ENCODE data around the gene ADA. TPM values are rescaled to one million over a fixed set of nuclear protein-coding genes. Genes with fewer than 3 reads are reported as not detected.
A peak's percentile ranks its signal among the peaks of the same experiment; 100 is the strongest.
"Not testable (repeated sequence)": the region's sequence is repeated elsewhere in the genome, so short reads cannot be mapped to it uniquely, and the experiment has no call there.

The ADA gene
- total RNA-seq, 2 experiments from 2014 or later, result 90.4 to 98.8 TPM

DNA sequence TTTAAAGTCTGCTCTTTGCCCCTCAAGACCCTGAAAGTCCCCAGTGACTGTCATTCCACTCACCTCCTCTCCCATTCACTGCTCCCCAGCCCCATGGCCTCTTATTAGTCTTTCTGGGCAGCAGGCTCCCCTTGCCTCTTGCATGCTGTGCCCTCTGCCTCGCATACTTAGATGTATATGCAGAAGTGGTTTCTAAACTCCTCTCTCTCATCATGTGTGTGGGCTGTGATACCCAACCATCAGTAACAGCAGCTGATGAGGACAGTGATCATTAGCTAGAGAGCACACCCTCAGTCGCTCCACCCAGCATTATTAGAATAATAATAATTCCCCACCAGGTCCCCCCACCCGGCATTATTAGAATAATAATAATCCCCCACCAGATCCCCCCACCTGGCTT, 54.6 kb downstream of the ADA start:
- no peak for DNase-seq
- Mint-ChIP-seq H3K36me3 (peaks cover 2% of the 10 kb centered on the region), H3K27ac (no peak overlapping the region), H3K4me3 (no peak overlapping the region), H3K4me1 (peaks cover 30% of the 10 kb centered on the region), H3K27me3 (no peaks in the 10 kb centered on the region), H3K9me3 (no peaks in the 10 kb centered on the region)
- POLR2A ChIA-PET, result no interaction called here
- ATAC-seq (ENCODE audit: low read depth), result no peak

DNA sequence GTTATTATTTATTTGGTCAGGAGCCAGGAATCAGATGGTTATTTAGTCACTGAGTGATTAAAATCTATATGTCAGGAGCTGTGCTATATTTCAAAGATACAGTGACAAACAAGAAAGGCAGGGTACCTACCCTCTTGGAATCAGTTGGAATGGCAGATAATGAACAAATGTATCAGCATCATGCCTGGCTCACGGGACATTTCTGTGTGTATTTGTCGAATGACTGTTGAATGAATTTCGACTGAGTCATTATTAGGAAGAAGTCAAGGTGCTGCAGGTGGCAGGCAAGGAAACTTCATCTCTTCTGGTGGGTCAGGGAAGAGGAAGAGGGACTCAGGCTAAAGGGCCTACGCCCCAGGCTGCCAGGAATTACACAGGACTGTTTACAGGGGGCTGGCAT, 55.5 kb downstream of the ADA start:
- POLR2A ChIA-PET, result no interaction called here
- DNase-seq, result no peak
- Mint-ChIP-seq H3K4me1 (peaks cover 26% of the 10 kb centered on the region), H3K9me3 (no peaks in the 10 kb centered on the region), H3K27ac (no peak overlapping the region), H3K27me3 (no peaks in the 10 kb centered on the region), H3K36me3 (peaks cover 2% of the 10 kb centered on the region), H3K4me3 (no peak overlapping the region)
- ATAC-seq (ENCODE audit: low read depth), result no peak

DNA sequence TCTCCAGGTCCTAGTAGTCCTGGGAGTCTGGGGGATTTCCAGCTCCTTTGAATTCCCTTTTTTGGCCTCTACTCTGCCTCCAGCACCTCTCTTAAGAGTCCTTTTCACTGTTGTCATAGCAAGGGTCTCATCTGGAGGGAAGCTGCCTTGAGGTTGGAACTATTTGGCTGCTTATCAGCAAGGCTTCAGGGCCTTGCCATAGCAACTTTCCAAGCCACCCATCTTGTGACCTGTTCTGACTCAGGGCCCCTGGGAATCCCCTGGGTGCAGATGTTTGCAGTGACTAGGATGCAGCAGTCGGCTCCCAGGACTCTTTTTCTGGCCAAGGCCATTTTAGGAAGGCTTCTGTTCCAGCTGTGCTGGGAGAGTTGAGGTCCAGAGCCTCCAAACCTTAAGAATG, 56.8 kb downstream of the ADA start:
- POLR2A ChIA-PET, result no interaction called here
- ATAC-seq (ENCODE audit: low read depth), result no peak
- no peaks in the 10 kb centered on the region for H3K9me3 Mint-ChIP-seq
- no peaks in the 10 kb centered on the region for H3K36me3 Mint-ChIP-seq
- no peaks in the 10 kb centered on the region for H3K27me3 Mint-ChIP-seq
- no peak overlapping the region for H3K27ac Mint-ChIP-seq
- DNase-seq, result no peak
- H3K4me3 Mint-ChIP-seq, result no peak overlapping the region
- H3K4me1 Mint-ChIP-seq, result peaks cover 16% of the 10 kb centered on the region

DNA sequence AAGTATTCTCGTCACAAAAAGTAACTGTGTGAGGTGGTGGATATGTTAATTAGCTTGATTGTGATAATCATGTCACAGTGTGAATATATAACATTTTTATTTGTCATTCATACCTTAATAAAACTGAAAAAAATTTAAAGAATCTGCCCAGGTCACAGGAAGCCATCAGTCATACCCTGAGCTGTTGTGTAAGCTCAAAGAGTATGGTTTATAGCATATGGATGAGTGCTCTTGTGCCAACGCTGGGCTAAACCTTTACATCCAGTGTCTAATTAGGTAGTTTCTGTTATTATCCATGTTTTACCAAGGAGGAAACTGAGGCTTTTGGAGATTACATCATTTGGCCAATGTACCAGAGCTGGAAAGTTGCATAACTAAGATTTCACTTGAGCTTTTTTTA, 57.7 kb downstream of the ADA start:
- ATAC-seq (ENCODE audit: low read depth) (no peak), DNase-seq (no peak)
- POLR2A ChIA-PET, result no interaction called here
- Mint-ChIP-seq H3K27me3 (no peaks in the 10 kb centered on the region), H3K9me3 (no peaks in the 10 kb centered on the region), H3K27ac (no peak overlapping the region), H3K4me3 (no peak overlapping the region), H3K4me1 (peaks cover 10% of the 10 kb centered on the region), H3K36me3 (no peaks in the 10 kb centered on the region)

DNA sequence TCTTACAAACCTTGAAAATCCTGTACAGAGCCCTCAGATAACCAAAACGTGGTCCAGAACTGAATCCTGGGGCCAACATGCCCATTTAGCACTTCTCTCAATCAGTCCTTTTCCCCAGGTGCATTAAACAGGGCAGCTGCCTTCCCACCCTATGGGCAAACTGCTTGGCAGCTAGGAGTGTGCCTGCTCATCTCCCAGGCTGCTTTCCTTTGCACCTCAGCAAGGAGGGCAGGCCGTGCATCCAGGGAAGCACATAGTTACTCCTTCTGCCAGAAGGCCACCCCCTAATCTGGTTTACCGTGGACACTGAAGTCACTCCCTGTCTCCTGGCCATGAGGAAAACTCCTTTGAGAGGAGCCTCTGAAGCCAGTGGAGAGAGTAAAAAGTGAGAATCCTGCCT, 59.1 kb downstream of the ADA start:
- Mint-ChIP-seq H3K9me3 (no peaks in the 10 kb centered on the region), H3K36me3 (no peaks in the 10 kb centered on the region), H3K4me1 (no peaks in the 10 kb centered on the region), H3K27ac (no peak overlapping the region), H3K4me3 (no peak overlapping the region), H3K27me3 (no peaks in the 10 kb centered on the region)
- DNase-seq (no peak), ATAC-seq (ENCODE audit: low read depth) (no peak)
- POLR2A ChIA-PET, result no interaction called here

DNA sequence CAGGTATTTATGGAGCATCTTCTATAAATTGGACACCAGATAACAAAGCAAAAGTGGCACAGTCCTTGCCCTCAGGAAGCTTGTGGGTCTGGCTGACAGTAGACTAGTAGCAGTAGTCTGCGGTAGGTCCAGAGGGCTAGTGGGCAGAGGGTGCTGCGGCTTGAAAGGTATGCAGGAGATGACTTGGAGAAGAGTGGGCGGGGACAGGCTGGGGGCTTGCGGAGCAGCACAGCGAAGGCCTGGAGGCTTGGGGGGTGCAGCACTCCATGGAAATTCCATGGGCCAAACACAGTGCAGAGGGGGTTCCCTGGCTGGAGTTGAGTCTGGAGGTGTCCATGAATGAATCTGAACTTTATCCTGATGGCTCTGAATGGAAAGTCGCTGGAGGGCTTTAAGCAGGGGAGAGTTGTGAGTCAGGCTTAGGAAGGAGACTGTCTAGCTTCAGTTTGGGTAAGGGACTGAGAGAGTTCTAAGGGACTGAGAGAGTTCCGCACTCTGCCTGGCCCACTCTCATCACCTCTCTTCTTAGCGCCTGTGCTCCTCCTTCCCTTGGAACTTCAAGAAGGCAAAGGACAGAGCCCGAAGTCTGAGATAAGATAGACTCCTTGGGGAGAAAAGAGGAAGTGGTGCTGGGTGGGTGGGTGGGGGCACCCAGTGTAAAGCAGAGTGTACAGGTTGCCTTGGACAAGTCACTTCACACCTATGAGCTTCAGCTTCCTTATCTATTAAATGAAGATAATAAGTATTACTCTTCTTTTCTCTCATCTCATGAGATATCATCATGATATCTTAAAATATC, 60.3 kb downstream of the ADA start:
- no peak for DNase-seq
- Mint-ChIP-seq H3K36me3 (no peaks in the 10 kb centered on the region), H3K9me3 (no peaks in the 10 kb centered on the region), H3K27ac (no peak overlapping the region), H3K4me1 (peaks cover 4% of the 10 kb centered on the region), H3K27me3 (no peaks in the 10 kb centered on the region), H3K4me3 (no peak overlapping the region)
- ATAC-seq (ENCODE audit: low read depth), result no peak
- POLR2A ChIA-PET, result no interaction called here

DNA sequence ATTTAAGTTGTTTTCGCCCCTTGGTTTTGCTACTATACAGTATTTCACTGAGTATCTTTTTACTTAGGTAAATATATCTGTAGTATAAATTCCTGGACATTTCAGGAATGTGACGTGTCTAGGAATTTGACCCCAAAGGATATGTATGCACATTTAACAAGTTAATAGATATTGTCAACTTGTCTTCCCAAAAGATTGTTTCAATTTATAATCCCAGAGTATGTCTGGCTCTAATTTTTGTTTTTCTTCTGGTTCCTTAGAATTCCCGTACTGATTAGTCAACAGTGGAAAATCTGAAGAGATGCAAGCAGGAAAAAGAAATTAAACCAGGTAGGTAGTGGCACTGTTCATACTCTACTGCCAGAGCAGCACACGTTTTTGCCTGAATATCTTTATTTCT, 62.0 kb downstream of the ADA start:
- POLR2A ChIA-PET, result no interaction called here
- H3K36me3 Mint-ChIP-seq, result no peaks in the 10 kb centered on the region
- H3K27ac Mint-ChIP-seq, result no peak overlapping the region
- ATAC-seq (ENCODE audit: low read depth), result no peak
- H3K27me3 Mint-ChIP-seq, result no peaks in the 10 kb centered on the region
- DNase-seq, result no peak
- peaks cover 9% of the 10 kb centered on the region for H3K4me1 Mint-ChIP-seq
- no peaks in the 10 kb centered on the region for H3K9me3 Mint-ChIP-seq
- no peak overlapping the region for H3K4me3 Mint-ChIP-seq

DNA sequence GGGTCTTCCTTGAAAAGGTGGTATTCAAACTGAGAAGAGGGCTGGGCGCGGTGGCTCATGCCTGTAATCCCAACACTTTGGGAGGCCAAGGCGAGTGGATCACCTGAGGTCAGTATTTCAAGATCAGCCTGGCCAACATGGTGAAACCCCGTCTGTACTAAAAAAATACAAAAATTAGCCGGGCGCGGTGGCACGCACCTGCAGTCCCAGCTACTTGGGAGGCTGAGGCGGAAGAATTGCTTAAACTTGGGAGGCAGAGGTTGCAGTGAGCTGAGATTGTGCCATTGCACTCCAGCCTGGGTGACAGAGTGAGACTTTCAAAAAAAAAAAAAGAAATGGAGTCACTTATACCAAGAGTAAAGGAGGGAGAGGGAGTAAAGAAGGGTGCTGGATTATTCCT, 63.2 kb downstream of the ADA start:
- H3K27ac Mint-ChIP-seq; H3K36me3 Mint-ChIP-seq; H3K4me1 Mint-ChIP-seq; ATAC-seq (ENCODE audit: low read depth); DNase-seq; H3K27me3 Mint-ChIP-seq; H3K4me3 Mint-ChIP-seq; POLR2A ChIA-PET; H3K9me3 Mint-ChIP-seq: not testable (repeated sequence)

DNA sequence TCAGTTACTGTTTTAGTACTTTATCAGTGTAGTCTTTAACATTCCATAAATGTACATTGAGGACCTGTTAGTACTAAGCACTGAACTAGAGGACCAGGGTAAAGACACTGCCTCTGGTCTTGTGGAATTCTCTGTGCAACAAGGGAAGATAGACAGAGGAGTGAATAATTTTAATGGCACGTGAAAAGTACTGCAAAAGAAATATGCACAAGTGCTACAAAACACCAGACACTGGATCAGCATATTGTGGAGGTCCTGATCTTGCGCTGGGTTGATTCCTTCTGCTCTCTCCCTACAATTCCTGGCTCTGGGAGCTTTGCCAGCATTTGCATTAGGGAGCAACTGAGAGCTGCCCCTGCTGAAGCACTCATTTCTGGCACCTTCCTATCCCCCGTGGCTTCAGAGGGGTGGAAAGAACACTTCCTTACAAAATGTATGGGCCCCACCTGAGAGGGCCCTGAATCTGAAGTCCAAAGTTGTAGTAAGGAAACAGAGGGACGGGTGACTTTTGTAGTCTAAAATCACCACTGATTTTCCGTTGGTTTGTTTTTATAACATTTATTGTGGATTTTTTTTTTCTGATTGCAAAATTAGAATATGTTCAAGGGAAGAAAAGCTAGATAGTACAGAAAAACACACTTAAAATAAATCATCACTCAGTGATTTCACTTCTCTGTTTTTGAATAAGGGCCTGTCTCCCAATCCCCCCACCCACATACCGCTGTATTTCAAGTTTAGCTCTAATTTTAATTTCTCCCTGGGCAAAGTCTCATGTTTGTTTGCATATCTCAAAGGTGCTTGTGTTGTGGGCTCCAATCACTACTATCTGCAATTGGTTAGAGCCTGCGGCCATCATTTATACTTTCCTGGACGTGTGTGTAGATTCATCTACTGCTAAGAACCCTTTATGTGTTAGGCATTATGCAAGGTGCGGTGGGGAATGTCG, 64.2 kb downstream of the ADA start:
- no peak for DNase-seq
- no peaks in the 10 kb centered on the region for H3K27me3 Mint-ChIP-seq
- no peaks in the 10 kb centered on the region for H3K36me3 Mint-ChIP-seq
- no peak for ATAC-seq (ENCODE audit: low read depth)
- H3K4me1 Mint-ChIP-seq, result peaks cover 9% of the 10 kb centered on the region
- no peak overlapping the region for H3K4me3 Mint-ChIP-seq
- POLR2A ChIA-PET, result no interaction called here
- no peaks in the 10 kb centered on the region for H3K9me3 Mint-ChIP-seq
- H3K27ac Mint-ChIP-seq, result no peak overlapping the region

DNA sequence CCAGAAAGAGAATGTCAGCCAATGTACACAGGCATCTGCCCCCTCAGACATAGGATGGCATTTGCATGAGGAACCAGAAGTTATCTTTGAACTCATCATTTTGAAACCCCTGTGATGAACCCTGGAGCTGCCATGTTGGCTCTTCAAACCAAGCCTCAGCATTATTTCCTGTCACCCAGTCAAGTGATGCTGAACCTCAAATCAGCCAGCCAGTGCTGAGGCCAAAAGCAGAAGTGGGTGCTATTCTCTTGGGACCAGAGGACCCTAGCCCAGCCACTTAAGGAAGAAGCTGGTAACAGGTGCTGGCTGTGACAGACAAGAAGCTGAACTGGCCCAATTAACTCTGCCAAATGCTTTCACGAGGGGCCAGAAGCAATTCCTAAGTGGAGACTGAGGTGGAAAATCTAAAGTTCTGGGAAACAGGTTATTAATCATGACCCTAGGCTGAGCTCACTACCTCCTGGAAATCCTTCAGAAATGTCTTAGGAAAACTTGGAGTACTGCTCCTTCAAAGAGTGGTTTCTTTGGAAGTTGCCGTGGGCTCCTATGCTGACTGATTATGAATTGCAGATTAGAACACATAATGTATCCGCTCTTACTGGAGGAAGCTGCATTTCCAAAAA, 65.1 kb downstream of the ADA start:
- H3K27me3 Mint-ChIP-seq, result peaks cover 2% of the 10 kb centered on the region
- H3K36me3 Mint-ChIP-seq, result no peaks in the 10 kb centered on the region
- H3K4me1 Mint-ChIP-seq, result peaks cover 9% of the 10 kb centered on the region
- POLR2A ChIA-PET, result no interaction called here
- DNase-seq (no peak), ATAC-seq (ENCODE audit: low read depth) (peak; percentile 33)
- H3K4me3 Mint-ChIP-seq, result no peak overlapping the region
- no peaks in the 10 kb centered on the region for H3K9me3 Mint-ChIP-seq
- H3K27ac Mint-ChIP-seq, result no peak overlapping the region

DNA sequence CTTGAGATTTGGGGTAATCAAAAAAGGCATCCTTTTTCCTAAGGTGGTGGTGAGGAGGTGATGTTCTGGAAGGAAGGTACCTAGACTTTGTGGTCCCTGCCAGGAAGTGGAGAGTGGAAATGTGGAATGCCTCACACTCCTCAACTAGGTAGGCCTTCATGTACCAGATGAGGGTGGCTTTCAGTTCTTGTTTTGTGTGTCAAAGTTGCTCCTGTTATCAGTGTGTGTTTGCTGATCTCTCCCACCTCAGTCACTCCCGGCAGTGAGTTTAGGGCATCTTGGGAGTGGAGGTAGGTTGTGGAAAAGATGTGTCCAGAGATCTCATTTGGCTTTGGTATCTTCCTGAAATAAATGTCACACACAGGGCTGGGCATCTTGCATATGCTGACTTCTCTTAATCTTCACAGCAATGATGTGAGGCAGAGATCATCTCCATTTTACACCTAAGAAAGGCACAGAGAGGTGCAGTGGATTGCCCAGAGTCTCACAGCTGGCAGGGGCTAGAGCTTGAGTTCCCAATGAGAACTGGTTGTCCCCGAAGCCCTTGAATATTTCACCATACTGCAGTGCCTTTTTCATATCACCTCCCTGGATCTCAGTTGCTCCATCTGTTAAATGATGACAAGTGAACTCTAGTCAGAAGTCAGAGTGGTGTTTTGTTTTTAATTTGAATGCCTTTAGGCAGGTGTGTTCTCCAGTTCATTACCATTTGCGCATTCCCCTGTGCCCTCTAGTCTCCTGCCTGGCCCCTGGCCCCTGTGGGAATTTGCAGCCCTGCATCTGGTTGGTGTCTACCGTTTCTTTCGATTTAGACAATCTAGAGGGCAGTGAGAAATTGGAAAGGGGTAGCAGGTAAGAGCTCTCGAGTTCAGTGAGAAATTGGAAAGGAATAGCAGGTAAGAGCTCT, 66.2 kb downstream of the ADA start:
- peaks cover 2% of the 10 kb centered on the region for H3K27me3 Mint-ChIP-seq
- H3K4me3 Mint-ChIP-seq, result no peak overlapping the region
- ATAC-seq (ENCODE audit: low read depth) (no peak), DNase-seq (no peak)
- H3K27ac Mint-ChIP-seq, result no peak overlapping the region
- POLR2A ChIA-PET, result no interaction called here
- H3K9me3 Mint-ChIP-seq, result no peaks in the 10 kb centered on the region
- no peaks in the 10 kb centered on the region for H3K36me3 Mint-ChIP-seq
- H3K4me1 Mint-ChIP-seq, result peaks cover 10% of the 10 kb centered on the region

DNA sequence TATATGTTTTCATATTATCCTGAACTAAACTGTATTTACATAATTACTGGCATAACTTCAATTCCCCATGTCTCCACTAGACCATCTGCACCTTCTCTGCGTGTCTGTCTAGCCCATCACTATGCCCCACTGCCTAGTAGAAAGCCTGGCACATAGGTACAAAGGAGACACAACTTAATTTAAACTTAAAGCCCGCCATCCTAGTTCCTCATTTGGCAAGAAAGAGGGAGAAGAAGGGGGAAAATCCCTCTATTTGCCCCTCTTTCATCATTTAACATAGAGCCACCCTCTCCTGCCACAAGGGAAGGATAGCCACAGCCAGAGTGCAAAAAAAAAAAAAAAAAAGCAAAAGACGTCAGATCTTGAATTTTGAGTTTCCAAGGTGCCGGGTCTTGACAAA, 67.3 kb downstream of the ADA start:
- Mint-ChIP-seq H3K36me3 (no peaks in the 10 kb centered on the region), H3K27me3 (peaks cover 2% of the 10 kb centered on the region), H3K27ac (no peak overlapping the region), H3K4me1 (peaks cover 10% of the 10 kb centered on the region), H3K4me3 (no peak overlapping the region), H3K9me3 (no peaks in the 10 kb centered on the region)
- no peak for ATAC-seq (ENCODE audit: low read depth)
- POLR2A ChIA-PET, result no interaction called here
- no peak for DNase-seq

DNA sequence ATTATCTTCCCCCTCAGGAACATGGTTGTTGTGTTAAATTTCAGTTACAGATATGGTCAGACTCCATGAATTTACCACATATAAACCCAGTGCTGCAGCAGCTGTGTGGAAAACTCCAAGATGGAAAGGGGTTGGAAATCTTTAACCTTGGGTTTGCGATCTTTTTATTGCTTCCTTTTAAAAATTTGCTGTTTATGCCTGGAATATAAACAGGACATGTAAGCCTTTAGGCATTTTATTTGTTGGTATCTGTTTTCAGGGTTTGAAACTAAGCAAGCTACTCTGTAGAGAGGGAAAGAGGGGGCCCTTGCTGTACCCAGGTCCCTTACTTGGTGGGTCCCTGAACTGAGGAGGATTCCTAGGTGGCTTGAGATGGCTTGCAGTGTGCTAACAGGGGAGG, 68.3 kb downstream of the ADA start:
- Mint-ChIP-seq H3K36me3 (no peaks in the 10 kb centered on the region), H3K4me3 (no peak overlapping the region), H3K9me3 (no peaks in the 10 kb centered on the region), H3K4me1 (peaks cover 10% of the 10 kb centered on the region), H3K27ac (no peak overlapping the region), H3K27me3 (peaks cover 2% of the 10 kb centered on the region)
- no peak for ATAC-seq (ENCODE audit: low read depth)
- POLR2A ChIA-PET, result no interaction called here
- no peak for DNase-seq

Measured in activated naive CD8-positive, alpha-beta T cell treated with anti-CD3 and anti-CD28 coated beads, Interleukin-2, amount 10 ng/mL, durations not matched to agents 7 days and 5 days (primary cell).